Lower leg skin (tissue), 3 donors: Measurements from ENCODE around the gene HAPLN2.

Source experiments
- CTCF ChIP-seq, 3 donors: fragments of 450-650 bp; IDR thresholded peaks; one replicate each; pipeline ENCODE4 v1.5.1; 2016; ENCODE audit warnings: antibody characterized with exemption in 3 of 3, mild to moderate bottlenecking in 3 of 3, moderate library complexity in 2 of 3
- POLR2A ChIP-seq, 2 donors: fragments of 450-650 bp; IDR thresholded peaks; one replicate each; pipeline ENCODE4 v1.6.1; 2016 to 2017; ENCODE audit warnings: antibody characterized with exemption in 2 of 2, mild to moderate bottlenecking in 1 of 2, moderate library complexity in 1 of 2

GRCh38 chr1:156586323-156586722 lies 32.9 kb upstream of the HAPLN2 start:
- TF ChIP-seq CTCF (IDR thresholded peaks at IDR 0.05): no peak
- no peak for TF ChIP-seq POLR2A (IDR thresholded peaks at IDR 0.05)
